ENCODE data around the gene CPSF7.

CPSF7 gene

GRCh38 chr11:61353131-61354067, 76.4 kb downstream of the CPSF7 start:
- no peak for DNase-seq
